ENCODE measurements around the gene ANKRD30BL.
A peak's percentile ranks its signal among the peaks of the same experiment; 100 is the strongest.
"Not testable (repeated sequence)": the region's sequence is repeated elsewhere in the genome, so short reads cannot be mapped to it uniquely, and the experiment has no call there.

Gene ANKRD30BL, protein sequence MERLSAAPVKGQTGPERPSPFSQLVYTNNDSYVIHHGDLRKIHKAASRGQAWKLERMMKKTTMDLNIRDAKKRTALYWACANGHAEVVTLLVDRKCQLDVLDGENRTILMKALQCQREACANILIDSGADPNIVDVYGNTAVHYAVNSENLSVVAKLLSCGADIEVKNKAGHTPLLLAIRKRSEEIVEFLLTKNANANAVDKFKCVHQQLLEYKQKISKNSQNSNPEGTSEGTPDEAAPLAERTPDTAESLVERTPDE

GRCh38 chr2:132161161-132162124 lies at the start of gene ANKRD30BL:
Gene ANKRD30BL, minus strand, starts transcription at chr2:132161952. Its CDS starts 247 bp downstream, at chr2:132161705.
- DNase-seq (ENCODE audit: low spot score), result not testable (repeated sequence)

DNA sequence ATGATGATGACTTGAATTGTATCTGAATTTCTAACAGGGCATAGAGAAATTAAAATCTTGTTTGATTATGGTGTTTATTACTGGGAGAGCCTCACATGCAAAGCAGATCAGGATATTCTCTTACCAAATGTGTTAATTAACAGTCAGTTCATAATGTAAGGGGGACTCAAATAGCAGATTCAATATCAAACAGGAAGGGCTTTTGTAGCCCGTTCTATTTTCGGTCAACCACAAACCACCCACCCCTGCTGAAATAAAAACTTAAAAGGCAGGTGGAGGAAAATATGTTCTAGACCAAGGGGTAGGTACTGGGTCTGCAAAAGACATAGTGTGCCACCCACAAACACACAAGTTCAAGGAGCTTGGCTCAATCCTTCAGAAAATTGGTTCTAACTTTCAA lies 41.1 kb upstream of the ANKRD30BL start:
- not testable (repeated sequence) for DNase-seq (ENCODE audit: low spot score)

GRCh38 chr2:132192854-132193253 lies 31.1 kb upstream of the ANKRD30BL start:
- not testable (repeated sequence) for DNase-seq (ENCODE audit: low spot score)

DNA sequence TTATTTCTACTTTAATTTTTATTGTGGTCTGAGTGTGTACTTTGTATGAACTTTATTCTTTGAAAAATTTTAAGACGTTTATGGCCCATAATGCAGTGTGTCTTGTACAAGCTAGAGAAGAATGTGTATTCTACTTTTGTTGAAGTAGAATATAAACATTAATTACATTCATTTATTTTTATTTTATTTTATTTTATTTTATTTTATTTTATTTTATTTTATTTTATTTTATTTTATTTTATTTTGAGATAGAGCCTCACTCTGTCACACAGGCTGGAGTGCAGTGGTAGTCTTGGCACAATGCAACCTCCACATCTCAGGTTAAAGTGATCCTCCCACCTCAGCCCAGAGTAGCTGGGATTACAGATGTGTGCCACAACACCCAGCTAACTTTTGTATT lies 5.3 kb upstream of the ANKRD30BL start:
- DNase-seq (ENCODE audit: low spot score), result not testable (repeated sequence)

DNA sequence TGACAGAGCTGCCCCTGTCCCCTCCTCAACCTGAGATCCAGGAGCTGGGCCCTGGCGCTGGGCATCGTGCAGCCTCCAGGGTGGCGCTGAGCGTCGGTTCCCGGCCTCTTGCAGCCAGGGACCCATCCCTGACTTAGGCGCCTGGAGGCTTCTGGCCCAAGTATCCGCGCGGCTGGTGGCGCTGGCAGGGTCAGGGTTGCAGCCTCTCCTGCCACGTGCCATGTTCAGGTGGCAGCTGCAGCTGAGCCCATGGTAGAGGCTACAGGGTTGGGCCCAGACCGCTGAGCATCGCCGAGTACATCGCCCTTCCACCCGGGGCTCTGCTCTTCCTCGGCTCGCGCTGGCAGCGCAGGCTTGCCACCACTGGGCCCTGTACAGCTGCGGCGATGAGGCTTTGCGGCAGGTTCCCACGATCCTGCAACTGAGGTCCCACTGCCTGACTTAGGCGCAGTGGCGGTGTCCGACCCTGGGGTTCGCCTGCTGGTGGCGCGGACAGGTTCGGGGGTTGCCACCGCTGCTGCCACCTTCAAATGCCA lies 441 bp upstream of the ANKRD30BL start:
- not testable (repeated sequence) for DNase-seq (ENCODE audit: low spot score)

- peak; percentile 36 for DNase-seq (ENCODE audit: low spot score)
Measured at GRCh38 chr2:132146774-132147173, 15.0 kb downstream of the ANKRD30BL start.

All from kidney capillary endothelial cell (primary cell).